HG03064 (cell line): ENCODE results near the gene ZNF106.

Experiments
- ATAC-seq: cut with Tn5 transposase; IDR thresholded peaks from one replicate; pipeline ENCODE4 v1.9.1; 2021; ENCODE audit warnings: low read depth; ENCODE audit not compliant: unreplicated experiment

ZNF106 gene

DNA sequence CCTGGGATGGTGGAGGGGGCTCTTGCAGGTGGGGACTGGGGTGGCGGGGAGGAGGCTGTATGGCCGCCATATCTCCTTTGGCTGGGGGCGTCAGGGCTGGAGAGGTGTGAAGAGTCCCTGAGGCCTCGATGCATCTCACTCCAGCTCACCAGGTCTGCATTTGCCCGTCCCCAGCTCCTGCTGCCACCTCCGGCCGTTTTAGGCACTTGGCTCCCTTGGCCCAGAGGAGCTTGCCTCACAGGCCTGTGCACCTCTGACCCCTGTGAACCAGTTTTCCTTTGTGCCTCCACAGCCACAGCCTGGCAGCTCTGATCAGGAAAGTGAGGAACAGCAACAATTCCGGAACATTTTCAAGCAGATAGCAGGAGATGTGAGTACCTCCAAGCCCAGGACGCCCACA, 81.9 kb downstream of the ZNF106 start:
- no peak for ATAC-seq

DNA sequence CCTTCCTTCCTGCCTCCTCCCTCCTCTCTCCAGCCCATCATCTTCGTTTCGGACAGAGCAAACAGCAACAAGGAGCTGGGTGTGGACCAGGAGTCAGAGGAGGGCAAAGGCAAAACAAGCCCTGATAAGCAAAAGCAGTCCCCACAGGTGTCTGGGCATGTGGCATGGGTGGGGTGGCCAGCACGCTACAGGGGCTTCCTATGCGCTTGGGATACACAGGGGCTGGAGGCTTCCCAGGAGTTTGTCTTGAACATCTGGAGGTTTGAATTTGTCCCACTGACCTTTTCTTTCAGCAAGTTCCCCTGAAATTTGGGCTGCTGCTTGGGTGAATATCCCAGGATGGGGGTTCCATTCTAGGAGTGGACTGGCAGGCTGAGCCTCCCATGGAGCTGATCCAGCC, 82.8 kb downstream of the ZNF106 start:
- no peak for ATAC-seq

DNA sequence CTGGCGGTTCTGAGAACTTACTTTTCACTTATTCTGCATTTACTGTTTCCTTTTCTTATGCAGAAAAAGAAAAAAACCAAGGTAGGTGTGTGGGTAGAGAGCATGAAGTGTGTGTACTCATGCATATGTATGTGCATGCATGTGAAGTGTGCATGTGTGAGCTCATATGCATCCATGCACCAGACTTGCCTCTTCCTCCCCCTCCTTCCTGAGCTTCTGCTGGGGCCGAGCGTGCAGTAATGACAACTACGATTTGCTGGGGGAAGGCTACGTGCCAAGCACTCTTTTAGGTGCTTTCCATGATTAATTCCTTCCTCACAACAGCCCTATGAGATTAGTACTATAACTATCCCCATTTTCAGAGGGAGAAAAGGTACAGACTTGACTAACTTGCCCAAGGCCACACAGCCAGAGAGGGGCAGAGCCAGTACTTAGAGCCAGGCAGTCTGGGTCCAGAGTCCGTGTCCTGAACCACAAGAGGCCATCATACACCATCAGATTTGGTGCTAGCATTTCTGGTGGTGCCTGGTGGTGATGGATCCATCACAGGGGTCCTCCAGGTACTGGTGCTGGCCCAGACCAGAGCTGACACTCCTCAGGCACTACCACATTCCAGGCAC, 85.0 kb downstream of the ZNF106 start:
- ATAC-seq, result no peak

DNA sequence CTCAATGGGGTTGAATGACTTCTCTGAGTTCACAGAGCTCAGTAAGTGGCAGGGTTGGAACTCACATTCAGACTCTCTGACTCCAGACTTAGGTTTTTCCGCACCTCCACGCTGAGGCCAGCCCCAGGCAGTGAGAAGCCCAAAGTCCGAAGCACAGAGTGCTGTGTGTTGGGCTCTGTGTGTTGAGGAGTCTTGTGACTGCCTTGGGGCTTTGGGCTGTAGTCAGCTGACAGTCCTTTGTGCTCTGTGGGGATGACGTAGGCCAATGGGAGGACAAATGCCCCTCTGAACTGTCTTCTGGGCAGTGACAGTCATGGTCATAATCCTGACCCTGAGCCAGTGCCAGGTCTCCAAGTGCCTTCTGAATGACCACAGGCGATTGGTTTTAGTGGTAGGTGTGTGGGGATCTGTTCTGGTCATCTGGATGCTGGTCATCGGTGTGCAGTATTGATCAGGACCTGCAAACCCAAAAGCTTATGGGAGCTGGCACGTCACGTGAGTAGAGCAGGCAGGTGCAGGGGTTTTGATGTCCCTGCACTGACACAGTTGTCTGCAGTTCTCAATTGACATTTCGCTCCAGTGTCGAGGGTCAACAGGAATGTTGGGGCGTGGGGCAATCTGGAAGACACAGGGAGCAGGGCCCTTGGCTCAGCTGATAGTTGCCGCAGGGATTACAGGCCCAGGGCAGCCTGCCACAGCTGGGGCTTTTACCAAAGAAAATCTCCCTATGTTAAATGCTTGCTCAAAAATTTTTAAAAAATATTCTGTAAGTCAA, 86.3 kb downstream of the ZNF106 start:
- no peak for ATAC-seq

DNA sequence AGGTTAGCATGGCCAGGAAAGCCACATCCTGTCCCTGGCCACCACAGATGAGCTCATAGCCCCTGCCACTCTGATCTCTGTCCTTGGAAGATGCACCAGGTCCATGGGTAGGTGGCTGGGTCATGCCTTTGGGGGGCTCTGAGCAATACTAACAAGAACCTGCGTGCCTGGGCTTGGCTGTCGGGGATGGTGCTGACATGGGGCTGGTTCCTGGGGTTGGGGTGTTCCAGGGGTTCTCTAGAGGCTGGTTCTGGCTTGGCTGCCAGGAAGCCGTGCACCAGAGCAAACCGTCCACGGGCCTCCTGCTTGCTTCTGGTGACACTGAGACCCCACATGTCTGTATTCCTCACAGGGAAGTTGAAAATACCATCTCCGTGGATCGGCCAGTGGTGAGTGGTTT, 87.6 kb downstream of the ZNF106 start:
- no peak for ATAC-seq

DNA sequence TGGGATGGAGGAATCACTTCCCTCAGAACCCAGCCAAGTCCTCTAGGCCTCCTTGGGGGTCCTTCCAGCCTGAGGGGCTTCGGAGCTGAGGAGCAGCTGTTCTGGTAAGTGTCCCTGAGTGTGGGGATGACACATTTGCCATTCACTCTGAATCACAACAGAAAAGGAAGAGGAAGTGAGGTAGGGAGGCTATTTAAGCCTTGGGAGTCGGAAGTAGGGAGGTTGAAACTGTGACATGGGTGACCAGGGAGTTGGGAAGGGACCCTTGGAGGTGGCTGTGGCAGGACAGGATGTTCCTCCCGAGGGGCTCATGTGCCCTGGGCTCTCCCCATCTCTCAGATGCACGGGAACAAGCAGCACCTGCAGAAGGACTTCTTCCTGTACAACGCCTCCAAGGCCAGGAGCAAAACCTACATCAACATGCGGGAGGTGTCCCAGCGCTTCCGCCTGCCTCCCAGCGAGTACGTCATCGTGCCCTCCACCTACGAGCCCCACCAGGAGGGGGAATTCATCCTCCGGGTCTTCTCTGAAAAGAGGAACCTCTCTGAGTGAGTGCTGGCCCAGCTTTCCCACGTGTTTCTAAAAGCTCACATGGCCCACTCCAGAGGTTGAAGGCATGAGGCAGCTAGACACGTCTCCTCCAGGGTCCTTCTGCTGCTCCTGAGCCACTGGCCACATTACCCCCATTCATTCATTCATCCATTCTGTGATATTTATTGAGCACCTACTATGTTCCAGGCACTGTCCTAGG, 88.3 kb downstream of the ZNF106 start:
- no peak for ATAC-seq

DNA sequence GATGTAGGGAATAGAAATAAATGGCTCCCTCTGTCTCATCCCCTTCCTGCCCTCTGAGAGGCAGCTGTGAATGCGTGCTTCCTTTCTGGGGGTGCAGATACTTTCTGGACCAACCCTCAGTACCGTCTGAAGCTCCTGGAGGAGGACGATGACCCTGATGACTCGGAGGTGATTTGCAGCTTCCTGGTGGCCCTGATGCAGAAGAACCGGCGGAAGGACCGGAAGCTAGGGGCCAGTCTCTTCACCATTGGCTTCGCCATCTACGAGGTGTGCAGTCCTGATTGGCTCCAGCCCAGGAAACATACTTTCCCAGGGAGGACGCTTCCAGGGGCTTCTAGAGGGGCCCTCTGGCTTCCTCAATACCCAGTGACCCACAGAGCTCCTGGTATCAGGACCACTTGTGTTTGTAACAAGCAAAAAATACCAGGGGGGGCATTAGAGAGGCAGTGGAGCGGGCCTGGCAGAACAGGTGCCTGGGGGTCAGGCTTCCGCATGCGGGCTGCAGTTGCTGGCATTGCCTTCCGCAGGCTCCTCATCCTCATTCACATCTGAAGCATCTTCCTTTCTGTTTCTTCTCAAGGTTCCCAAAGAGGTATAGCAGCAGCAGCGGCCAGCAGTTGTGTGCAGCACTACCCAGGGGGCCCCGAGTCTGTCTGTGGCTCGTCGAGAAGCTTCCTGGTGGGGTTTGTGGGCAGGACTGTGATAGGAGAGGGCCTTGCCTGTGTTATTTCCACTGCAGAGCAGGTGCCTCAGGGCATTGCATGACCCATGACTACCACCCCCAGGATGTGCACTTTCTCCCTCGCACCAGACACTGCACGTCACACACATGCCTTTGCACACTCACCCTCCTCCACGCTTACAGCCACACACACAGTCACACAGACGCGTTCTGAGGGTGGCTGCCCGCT, 89.1 kb downstream of the ZNF106 start:
- no peak for ATAC-seq

DNA sequence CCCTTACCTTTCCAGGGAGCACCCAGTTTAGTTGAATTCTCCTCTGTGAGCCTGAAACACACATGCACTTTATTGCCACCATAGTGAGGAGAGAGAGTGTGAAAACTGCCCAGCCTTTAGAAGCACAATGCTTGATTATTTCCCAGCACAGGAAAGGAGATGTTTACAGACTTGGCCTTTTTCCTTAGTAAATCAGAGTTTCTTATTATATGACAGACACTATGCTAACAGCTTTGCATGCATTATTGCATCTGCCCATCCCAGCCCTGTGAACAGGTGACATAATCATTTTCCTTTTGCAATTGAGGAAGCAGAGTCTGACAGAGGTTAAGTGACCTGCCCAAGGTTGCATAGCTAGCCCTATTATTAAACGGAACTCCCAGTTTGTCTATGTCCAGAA, 95.1 kb downstream of the ZNF106 start:
- ATAC-seq, result no peak

DNA sequence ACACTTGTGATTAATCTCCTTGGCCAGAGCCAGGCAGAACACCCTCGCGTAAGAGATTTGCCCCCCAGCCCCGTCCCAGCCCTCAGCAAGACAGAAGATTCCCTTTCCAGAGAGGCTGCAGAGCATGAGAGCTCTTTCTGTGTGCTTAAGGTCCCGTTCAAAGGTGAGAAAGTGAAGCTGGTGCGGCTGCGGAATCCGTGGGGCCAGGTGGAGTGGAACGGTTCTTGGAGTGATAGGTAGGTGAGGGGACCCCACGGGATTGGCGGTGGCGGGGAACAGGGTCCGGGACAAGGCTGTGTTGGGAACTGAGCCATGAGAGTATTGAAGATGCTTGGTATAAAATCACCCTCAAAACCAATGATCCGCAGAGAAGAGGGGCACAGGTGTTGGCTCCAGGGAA, 96.8 kb downstream of the ZNF106 start:
- no peak for ATAC-seq

DNA sequence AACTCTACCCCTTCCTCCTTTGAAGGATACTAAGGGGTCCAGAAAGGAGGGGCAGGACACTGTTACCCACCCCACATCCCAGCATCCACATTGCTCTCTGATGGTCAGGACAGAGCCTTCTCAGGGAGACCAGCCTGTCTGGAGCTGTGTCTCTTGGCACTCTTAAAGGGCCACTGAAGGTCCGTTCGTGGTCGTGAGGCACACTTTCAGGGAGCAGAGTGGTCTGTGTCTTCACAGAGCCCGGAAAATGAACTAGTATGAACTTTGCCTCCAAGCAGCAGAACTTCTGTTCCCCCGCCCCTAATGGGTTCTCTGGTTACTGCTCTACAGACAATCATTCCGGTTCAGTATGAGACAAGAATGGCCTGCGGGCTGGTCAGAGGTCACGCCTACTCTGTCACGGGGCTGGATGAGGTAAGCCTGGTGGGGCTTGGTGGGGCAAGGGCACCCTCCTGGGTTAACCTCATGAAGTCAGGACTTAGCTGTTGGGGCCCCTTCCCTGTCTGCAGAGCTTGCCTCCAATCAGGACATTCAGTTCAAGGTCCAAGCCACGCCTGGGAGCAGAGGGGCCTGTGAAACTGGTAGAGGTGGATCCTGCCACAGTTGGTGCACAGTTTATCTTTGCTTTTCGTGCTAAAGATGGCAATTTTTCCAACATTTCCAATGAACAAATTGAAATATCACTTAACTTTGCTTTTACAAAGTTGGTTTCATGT, 98.5 kb downstream of the ZNF106 start:
- ATAC-seq, result no peak

DNA sequence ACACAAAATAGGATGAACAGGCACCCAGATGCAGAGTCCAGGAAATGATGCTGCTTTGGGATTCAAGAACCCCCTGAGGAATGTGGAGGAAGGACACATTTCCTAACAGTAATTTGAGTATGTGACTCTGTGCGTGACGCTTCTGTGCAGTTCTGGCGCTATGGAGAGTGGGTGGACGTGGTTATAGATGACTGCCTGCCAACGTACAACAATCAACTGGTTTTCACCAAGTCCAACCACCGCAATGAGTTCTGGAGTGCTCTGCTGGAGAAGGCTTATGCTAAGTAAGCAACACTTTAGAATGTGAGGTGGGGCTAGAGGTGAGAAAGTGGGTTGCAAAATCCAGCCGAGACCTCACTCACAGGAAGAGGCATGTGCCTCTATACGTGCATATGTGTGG, 103.3 kb downstream of the ZNF106 start:
- no peak for ATAC-seq

DNA sequence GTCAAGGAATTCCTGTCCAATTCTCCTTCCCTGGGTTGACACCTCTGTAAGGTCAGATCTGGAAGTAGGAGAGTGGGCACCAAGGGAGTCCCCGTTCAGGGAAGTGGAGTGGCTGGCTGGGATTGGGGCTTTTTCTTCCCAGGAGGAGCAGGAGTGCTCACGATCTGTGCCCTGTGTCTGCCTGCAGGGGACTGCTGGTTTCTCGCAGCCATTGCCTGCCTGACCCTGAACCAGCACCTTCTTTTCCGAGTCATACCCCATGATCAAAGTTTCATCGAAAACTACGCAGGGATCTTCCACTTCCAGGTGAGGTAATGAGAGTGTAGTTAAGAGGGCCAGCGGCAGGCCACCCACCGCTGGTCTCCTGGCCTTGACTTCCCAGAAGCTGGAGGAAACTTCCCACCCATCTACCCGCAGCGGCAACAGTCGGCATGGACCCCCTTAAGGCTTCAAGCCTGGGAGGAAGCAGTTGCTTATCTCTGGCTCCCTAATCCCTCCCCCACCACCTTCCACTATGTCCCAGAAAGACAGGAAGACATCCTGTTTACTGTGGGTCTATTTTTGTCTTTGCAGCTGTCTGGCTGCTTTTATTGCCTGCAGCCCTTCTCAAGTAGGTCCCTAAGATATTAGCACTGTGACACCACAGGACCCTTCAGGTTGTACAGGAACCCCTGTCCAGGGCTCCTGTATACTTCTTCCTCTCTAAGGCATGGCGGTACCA, 104.8 kb downstream of the ZNF106 start:
- no peak for ATAC-seq

DNA sequence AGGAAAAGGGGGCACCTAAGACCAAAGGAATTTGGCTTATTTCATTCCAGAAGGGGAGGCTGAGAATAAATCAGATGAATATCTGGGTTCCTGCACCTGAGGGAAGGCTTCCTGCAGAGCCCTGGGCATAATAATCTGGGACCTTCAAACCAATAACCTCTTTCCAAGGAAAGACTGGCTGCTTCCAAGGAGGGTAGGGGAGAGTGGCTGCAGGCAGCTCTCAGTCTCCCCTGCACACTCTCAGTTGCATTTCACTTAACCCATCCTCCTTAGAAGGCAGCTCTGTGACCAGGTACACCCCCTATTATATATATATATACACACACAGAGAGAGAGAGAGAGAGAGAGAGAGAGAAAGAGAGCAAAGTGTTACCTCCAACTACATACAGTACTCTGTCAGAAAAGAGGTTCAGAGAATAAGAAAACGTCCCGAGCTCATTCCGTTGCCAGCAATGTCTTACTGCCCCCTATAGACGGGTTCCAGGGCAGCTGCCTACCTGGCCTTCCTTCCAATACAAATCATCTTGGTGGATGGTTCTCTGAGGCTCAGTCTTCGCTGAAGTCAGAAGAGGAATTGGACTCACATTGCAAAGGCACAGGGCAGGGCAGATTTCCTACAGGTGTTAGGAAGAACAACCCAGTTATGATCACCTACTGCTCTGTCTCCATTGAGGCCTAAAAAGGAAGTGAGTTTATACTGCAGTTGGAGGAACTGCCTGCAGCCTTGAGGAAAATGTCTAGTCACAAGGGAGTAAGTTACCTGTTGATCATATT, 105.5 kb downstream of the ZNF106 start:
- no peak for ATAC-seq

DNA sequence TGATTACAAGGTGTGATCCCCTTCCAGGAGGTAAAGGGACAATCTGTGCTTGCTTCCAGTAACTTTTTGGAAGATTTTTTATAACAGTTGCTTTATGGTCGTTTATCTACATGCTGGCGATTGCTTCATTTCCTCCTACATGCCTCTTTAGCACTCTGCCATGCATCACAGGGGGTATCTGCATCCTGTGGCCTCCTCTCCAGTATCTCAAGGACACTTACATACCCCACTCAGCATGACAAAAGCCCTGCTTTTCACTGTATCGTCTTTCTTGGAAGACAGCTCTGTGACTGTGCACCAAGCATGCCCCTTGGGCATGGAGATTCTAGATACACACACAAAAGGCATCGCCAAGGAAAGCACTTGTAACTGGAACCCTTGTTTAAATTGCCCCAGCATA, 106.3 kb downstream of the ZNF106 start:
- ATAC-seq, result no peak

DNA sequence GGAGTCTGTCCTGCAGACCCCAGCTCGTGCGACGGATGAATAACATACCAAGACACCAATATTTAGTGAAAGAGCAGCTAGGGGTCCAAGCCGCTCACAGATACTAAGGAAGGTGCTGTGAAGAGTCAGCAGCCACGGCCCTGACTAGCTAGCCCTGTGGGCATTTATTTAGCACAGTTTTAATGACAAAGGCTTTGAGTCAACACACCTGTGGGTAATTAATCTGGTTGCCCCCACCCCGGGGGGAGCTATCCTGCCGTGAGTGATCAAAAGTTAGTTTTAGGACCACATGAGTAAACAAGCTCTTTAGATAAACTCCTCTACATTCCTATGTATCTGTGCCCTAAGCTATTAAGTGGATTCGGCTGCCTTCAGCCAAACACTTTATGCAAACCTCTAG, 112.9 kb downstream of the ZNF106 start:
- ATAC-seq, result no peak

DNA sequence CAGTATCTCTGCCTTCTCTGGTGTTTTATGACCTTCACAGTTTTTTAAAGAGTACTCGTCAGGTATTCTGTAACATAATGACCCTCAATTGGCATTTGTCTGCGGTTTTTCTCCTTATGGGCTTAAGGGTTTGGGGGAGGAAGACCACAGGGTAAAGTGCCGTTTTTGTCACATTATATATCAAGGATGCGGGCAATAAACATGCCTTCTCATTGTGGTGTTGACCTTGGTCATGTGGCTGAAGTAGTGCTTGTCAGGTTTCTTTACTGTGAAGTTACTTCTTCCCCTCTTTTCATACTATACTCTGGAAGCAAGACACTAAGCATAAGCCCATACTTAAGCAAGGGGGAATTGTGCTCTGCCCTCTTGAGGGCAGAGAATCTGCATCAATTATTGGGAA, 115.0 kb downstream of the ZNF106 start:
- ATAC-seq, result no peak

DNA sequence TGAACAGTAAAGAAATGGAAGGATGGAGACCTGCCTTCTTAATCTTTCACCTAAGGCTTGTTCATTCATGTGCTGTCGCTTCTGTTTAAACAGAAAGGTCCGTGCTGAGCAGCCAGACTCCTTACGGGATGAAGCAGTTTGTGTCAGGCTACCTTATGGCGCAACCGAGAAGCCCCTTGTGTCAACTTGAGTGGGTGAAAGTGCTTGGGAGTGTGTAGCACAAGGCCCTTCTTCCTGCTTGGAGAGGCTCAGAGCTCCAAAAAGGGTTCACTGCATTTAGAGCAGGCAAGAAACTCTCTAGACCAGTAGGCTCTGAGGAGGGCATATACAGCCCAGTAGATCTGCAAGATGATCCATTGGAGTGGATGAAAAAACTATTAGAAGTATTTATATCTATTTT, 115.7 kb downstream of the ZNF106 start:
- no peak for ATAC-seq

DNA sequence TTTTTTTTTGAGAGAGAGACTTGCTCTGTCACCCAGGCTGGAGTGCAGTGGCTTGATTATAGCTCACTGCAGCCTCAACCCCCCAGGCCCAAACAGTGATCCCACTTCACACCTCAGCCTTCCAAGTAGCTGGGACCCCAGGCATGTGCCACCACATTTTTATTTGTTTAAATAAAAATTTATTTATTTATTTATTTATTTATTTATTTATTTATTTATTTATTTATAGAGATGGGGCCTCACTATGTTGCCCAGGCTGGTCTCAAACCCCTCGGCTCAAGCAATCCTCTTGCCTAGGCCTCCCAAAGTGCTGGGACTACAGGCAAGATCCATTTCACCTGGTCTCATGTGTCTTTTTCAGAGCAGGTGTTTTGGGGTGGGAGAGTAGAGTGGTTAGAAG, 116.1 kb downstream of the ZNF106 start:
- no peak for ATAC-seq

DNA sequence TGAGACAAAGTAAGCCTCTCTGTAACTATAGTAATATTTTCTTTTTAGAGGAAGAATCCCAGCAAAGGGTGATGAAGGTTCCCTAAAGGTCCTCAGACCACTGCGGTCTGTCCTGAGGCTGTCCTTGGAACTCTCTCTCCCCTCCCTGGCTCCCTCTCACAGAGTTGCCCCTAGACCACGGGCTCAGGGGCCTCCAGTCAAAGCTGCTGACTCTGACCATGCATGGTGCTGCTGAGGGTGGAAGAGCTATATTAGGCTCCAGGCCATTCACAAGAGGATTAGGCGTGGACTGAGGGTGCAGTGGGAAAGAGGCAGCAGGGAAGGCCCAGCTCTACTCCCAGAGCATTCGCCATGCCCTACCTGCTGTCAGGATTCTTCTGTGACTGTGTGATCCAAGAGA, 117.0 kb downstream of the ZNF106 start:
- ATAC-seq, result no peak
